GM12873 (cell line): ENCODE data around the gene EPOP.

Experiments
- CTCF ChIP-seq: IDR thresholded peaks from 2 replicates; pipeline ENCODE4 v1.5.1; 2012; ENCODE audit warnings: low read depth, mild to moderate bottlenecking, moderate library complexity, low read length, control low read depth; ENCODE audit not compliant: insufficient read depth; ENCODE audit errors: missing control alignments

EPOP gene

DNA sequence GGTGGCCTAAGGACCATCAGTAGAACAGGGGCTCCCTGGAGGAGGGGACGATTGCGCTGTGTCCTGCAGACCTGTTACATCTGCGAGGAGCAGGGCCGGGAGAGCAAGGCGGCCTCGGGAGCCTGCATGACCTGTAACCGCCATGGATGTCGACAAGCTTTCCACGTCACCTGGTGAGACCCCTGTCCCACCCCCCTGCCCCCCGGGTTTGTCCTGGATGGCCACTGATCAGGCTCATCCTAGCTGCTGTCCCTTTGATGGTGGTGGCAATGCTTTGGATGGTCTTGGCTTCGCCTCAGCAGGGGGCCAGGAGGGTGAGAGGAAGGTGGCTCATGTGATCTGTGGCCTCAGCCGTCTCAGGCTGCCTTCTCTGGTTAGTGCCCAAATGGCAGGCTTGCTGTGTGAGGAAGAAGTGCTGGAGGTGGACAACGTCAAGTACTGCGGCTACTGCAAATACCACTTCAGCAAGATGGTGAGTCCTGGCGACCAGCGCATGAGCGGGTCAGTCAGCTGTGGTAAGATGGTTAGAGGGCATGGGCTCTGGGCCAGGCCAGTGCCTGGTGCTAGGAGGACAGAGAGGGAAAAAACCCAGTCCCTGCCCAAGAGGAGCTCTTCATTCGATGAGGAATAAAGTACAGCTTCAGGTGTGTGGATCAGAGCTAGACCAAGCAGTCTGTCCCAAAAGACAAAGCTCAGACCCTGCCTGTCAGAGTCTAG is 34.5 kb upstream of the EPOP start:
- TF ChIP-seq CTCF, result no peak

DNA sequence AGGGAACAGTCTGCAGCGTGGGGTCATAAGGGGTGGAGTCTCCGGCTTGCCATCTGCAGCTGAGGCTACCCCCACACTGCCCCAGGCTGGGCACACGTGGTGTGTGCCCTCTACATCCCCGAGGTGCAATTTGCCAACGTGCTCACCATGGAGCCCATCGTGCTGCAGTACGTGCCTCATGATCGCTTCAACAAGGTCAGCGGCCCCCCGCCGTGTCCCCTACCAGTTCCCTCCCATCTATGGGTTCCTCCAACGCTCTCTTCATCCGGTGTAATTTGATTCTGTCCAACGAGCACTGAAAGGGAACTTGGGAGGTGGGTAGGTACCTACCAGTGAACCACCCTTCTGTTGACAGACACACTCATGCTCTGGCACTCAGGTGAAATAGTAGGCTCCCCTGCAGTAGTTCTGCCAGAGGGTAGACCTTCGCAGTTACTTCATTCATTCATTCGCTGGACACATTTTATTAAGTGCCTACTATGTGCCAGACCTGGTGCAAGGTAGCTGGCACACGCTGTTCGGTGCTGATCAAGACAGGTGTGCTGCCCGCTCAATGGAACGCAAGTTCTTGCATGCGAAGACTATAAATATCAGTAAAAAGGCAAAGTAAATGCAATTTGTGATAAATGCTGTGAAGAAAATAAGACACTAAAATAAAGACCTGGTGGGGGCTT is 33.1 kb upstream of the EPOP start:
- no peak for TF ChIP-seq CTCF

DNA sequence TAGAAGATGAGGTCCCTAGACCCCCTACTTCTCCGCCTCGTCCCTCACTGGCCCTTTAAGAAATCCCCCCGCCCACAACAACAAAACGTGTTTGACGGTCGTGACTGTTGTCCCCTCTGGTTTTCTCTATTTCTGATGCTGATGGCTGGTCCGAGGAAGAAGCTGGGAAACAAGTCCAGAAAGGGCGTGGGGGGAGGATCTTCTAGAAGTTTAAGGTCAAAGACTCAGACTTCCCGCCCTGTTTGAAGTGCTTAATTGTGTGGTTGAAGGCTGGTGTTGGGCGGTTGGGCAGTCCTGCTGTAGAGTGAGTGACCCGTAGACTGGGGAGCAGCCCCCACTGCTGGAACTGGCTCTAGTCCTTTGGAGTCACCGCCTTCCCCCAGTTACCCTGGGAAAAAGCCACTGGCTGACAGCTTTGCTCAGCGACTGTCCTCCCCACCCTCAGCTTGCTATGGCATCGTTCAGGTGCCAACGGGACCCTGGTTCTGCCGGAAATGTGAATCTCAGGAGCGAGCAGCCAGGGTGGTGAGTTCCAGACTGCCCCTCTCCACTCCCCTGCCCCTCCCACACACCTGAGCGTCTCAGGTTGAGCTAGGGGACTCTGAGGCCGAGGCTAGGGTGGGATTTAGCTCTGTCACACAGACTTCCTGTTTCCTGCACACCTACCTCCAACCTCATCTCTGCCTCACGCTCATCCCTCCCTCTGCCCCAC is 31.9 kb upstream of the EPOP start:
- TF ChIP-seq CTCF, result no peak

DNA sequence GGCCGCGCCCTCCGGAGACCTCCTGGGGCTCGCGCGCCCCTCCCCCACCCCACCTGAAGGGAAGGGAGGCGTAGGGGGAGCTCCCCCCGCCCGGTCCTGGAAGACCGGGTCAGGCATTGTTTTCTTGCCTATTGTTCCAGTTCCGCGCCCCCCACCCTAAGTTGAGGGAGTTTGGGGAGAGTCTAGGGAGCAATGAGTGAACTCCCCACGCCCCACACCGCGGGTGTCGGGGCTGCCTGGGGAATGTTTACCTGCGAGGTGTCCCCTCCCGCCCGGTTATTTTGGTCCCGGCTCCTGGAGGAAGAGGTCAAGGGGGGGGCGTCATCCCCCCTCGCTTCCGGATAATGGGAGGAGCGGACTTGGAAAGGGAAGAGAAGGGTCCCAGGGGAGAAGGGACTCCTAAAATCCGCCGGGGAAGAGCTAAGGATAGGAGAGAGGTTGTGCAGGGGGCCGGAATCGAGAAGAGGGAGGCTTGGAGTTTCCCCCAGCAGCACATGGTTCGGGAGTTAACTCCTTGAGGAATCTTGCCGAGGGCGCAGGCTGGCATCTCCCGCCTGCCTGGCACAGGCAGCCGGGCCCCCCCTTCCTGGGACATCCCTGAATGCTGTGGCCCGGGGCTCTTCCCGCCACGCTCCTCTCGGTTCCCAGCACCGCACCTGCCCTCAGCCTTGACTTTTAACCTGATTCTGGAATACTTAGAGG is 31.2 kb upstream of the EPOP start:
- TF ChIP-seq CTCF, result no peak

GRCh38 chr17:38705523-38705802 is 30.7 kb upstream of the EPOP start:
- TF ChIP-seq CTCF, result no peak

GRCh38 chr17:38704606-38705522 is 30.1 kb upstream of the EPOP start, which contains the start of gene MLLT6:
Gene MLLT6, plus strand, starts transcription at chr17:38705273. Its CDS starts 360 bp downstream, at chr17:38705633.
- no peak for TF ChIP-seq CTCF
